GM12878 (cell line): ENCODE results near the gene CDH4. TPM values are rescaled to one million over a fixed set of nuclear protein-coding genes. Genes with fewer than 3 reads are reported as not detected.

Source experiments
- ATAC-seq: fragments of 200-7000 bp; cut with Tn5 transposase; 3 replicates; pipeline ENCODE4 v1.9.1; 2020; ENCODE audit warnings: mild to moderate bottlenecking, moderate library complexity
- BruUV-seq: library from RNA; stranded (reverse); fragments of 400-500 nt; replicated peaks from 2 replicates; lab custom pipeline; 2021; lab: Mats Ljungman, UMichigan
- CTCF ChIA-PET: fragments of 300-600 bp; sonication (Branson Sonifier 250); formaldehyde crosslinking; extraction: SDS; loops from one replicate; lab custom pipeline; 2021; ENCODE audit warnings: inconsistent platforms; lab: Yijun Ruan, JAX
- POLR2A ChIA-PET: fragments of 350-600 bp; formaldehyde crosslinking; extraction: SDS; loops from one replicate; lab custom pipeline; 2021; ENCODE audit warnings: inconsistent platforms; lab: Charles Lee
- RAD21 ChIA-PET: fragments of 300-600 bp; sonication (Branson Sonifier 250); formaldehyde crosslinking; loops from one replicate; lab custom pipeline; 2023; ENCODE audit warnings: antibody characterized with exemption; ENCODE audit not compliant: unreplicated experiment; lab: Charles Lee
- SMC1A ChIA-PET: fragments of 300-600 bp; sonication (Branson Sonifier 250); formaldehyde crosslinking; loops from one replicate; lab custom pipeline; 2023; ENCODE audit not compliant: unreplicated experiment, uncharacterized antibody; lab: Charles Lee
- DNase-seq: peaks from one replicate; pipeline ENCODE4 v3.0.0-alpha.2; 2011; ENCODE audit warnings: low read depth, low spot score
- FAIRE-seq: peaks from 3 replicates; lab custom pipeline; 2011; peaks lifted over from hg19 to GRCh38; lab: Jason Lieb, UNC
- H2AFZ ChIP-seq: 2 replicates; pipeline ENCODE4 v1.6.0; 2011; ENCODE audit warnings: low read depth, low read length, control low read depth; ENCODE audit not compliant: control insufficient read depth
- H3K27ac ChIP-seq: 2 replicates; pipeline ENCODE4 v1.5.1; 2011; ENCODE audit warnings: control low read depth; ENCODE audit not compliant: control insufficient read depth, insufficient read depth
- H3K27me3 ChIP-seq, 2 experiments: replicated peaks in 1 of 2; 2 replicates each; pipeline versions ENCODE4 v1.6.0 to v1.6.1; 2011; ENCODE audit warnings: low read length in 1 of 2; ENCODE audit not compliant: control insufficient read depth in 2 of 2, insufficient read depth in 2 of 2
- H3K36me3 ChIP-seq, 2 experiments: 2 replicates each; pipeline ENCODE4 v1.5.1; 2011; ENCODE audit warnings: low read length in 1 of 2; ENCODE audit not compliant: control insufficient read depth in 2 of 2, insufficient read depth in 2 of 2
- H3K4me1 ChIP-seq: 2 replicates; pipeline ENCODE4 v1.6.1; 2011; ENCODE audit warnings: mild to moderate bottlenecking, low read length, moderate library complexity, mixed read lengths; ENCODE audit not compliant: control insufficient read depth, insufficient read depth
- H3K4me2 ChIP-seq: 2 replicates; pipeline ENCODE4 v1.6.0; 2011; ENCODE audit warnings: control low read depth; ENCODE audit not compliant: control insufficient read depth, insufficient read depth
- H3K4me3 ChIP-seq: fragments of 200-600 bp; sonication (generic); 2 replicates; pipeline ENCODE4 v1.5.1; 2016
- H3K79me2 ChIP-seq: 2 replicates; pipeline ENCODE4 v1.6.0; 2011; ENCODE audit warnings: low read length; ENCODE audit not compliant: control insufficient read depth, insufficient read depth
- H3K9ac ChIP-seq: 2 replicates; pipeline ENCODE4 v1.8.0; 2011; ENCODE audit warnings: low read length, control low read depth, mixed read lengths; ENCODE audit not compliant: control insufficient read depth, insufficient read depth
- H3K9me3 ChIP-seq: replicated peaks from 3 replicates; pipeline ENCODE4 v1.5.1; 2011; ENCODE audit warnings: mild to moderate bottlenecking, low read length; ENCODE audit not compliant: control insufficient read depth, insufficient read depth
- H4K20me1 ChIP-seq: 2 replicates; pipeline ENCODE4 v1.6.0; 2011; ENCODE audit not compliant: control insufficient read depth, insufficient read depth
- CBFB ChIP-seq: IDR thresholded peaks from 2 replicates; pipeline ENCODE4 v1.6.1; 2016; ENCODE audit warnings: antibody characterized with exemption, low read depth
- EZH2 ChIP-seq: IDR thresholded peaks from 2 replicates; pipeline ENCODE4 v1.6.1; 2012; ENCODE audit warnings: low read depth, mild to moderate bottlenecking, control low read depth, inconsistent platforms, low read length, borderline replicate concordance; ENCODE audit not compliant: control insufficient read depth
- GABPA ChIP-seq: IDR thresholded peaks from 2 replicates; pipeline ENCODE4 v1.6.1; 2014; ENCODE audit warnings: antibody characterized with exemption, low read depth, mild to moderate bottlenecking, inconsistent platforms
- IRF3 ChIP-seq: fragments of 450-650 bp; IDR thresholded peaks from 2 replicates; pipeline ENCODE4 v1.6.1; 2014; ENCODE audit warnings: mild to moderate bottlenecking
- NR2F1 ChIP-seq: fragments of 450-650 bp; conservative IDR thresholded peaks from 2 replicates; pipeline ENCODE4 v1.6.1; 2017; ENCODE audit warnings: mild to moderate bottlenecking
- PRDM15 ChIP-seq: fragments of 450-650 bp; formaldehyde crosslinking; IDR thresholded peaks from 2 replicates; pipeline ENCODE4 v1.4.0; 2020; ENCODE audit warnings: mild to moderate bottlenecking, moderate library complexity
- RAD51 ChIP-seq: fragments of 450-650 bp; IDR thresholded peaks from 2 replicates; pipeline ENCODE4 v1.6.1; 2016; ENCODE audit warnings: moderate library complexity, mild to moderate bottlenecking, inconsistent platforms
- RBBP5 ChIP-seq: fragments of 200-600 bp; sonication (generic); conservative IDR thresholded peaks from 2 replicates; pipeline ENCODE4 v1.6.1; 2016
- SUPT20H ChIP-seq: IDR thresholded peaks from 2 replicates; pipeline ENCODE4 v1.6.1; 2011; ENCODE audit warnings: low read depth, mild to moderate bottlenecking, low read length, moderate library complexity, borderline replicate concordance; ENCODE audit not compliant: control insufficient read depth
- ZBTB33 ChIP-seq: fragments of 450-650 bp; IDR thresholded peaks from 2 replicates; pipeline ENCODE4 v1.6.1; 2017; ENCODE audit warnings: mild to moderate bottlenecking
- ZNF207 ChIP-seq: fragments of 450-650 bp; IDR thresholded peaks from 2 replicates; pipeline ENCODE4 v1.6.1; 2014; ENCODE audit warnings: antibody characterized with exemption, mild to moderate bottlenecking, borderline replicate concordance
- ZNF622 ChIP-seq: fragments of 450-650 bp; IDR thresholded peaks from 2 replicates; pipeline ENCODE4 v1.6.1; 2017; ENCODE audit warnings: mild to moderate bottlenecking, inconsistent platforms
- WGBS: methylation state at CpG from one replicate; pipeline ENCODE4 v1.1.6; 2016; ENCODE audit warnings: low lambda C conversion rate; ENCODE audit not compliant: insufficient replicate concordance, insufficient coverage; ENCODE audit errors: missing lambda C conversion rate; 5-methylcytosine and 5-hydroxymethylcytosine counted together
- in situ Hi-C: fragments of 300-500 bp; cut with MboI; formaldehyde crosslinking; loops from 9 replicates; pipeline ENCODE4 v1.14.3; 2018; ENCODE audit warnings: mixed read lengths
- intact Hi-C: fragments of 100-400 bp; cut with micrococcal nuclease; formaldehyde crosslinking; loops from one replicate; pipeline ENCODE4 v1.14.2; 2022; ENCODE audit not compliant: unreplicated experiment
- polyA plus RNA-seq, 11 experiments: library from polyadenylated mRNA; depleted of rRNA in 4 of 11; unstranded in 6 of 11; stranded (reverse) in 5 of 11; fragments of >200 nt; fragmentation: Nextera tagmentation in 4 of 11; fragmentation: Illumina TruSeq in 1 of 11; extraction: Ambion mirVana in 4 of 11; extraction: Trizol in 1 of 11; gene quantifications; 1 replicate in 1 of 11; 2 replicates in 10 of 11; pipeline versions ENCODE4 v1.2.1 to v1.2.3, GENCODE V29; 2011 to 2016; ENCODE audit warnings: inconsistent platforms in 2 of 11, missing spikeins in 2 of 11, low read depth in 1 of 11
- total RNA-seq, 4 experiments: library from RNA; depleted of rRNA in 3 of 4; stranded (reverse); fragments of >200 nt in 3 of 4; fragmentation: Illumina TruSeq in 1 of 4; extraction: Trizol in 1 of 4; gene quantifications; 2 replicates each; pipeline versions ENCODE4 v1.2.1 to v1.2.3, GENCODE V29; 2013 to 2021
- TF ChIP-seq, protein P1 (sequence below): IDR thresholded peaks from 2 replicates; pipeline ENCODE4 v1.6.1; 2012; ENCODE audit warnings: improper control_type of control experiment, low read depth, low read length; ENCODE audit not compliant: insufficient replicate concordance

CDH4 gene
- total and polyA plus RNA-seq, 10 of the 15 experiments (the other 5 are each of a cell fraction or from before 2014, with no cell fraction given): not detected

- intact Hi-C loops (no loop called here), in situ Hi-C loops (loop anchor here (25.0 kb wide), 1 partner anchor 1543 kb away; no protein-coding TSS in a partner anchor)
- ChIA-PET CTCF (no interaction called here), POLR2A (no interaction called here), RAD21 (no interaction called here), SMC1A (no interaction called here)
- no peaks in the 10 kb centered on the region for H3K27me3 ChIP-seq
- no peak overlapping the region for H2AFZ ChIP-seq
- no peaks in the 10 kb centered on the region for H4K20me1 ChIP-seq
- H3K79me2 ChIP-seq: no peaks in the 10 kb centered on the region
- no peaks in the 10 kb centered on the region for H3K4me1 ChIP-seq
- no peaks in the 10 kb centered on the region; the same call in 2 of the 3 replicates for H3K9me3 ChIP-seq
- DNase-seq (no peak), ATAC-seq (no peak), FAIRE-seq (no peak)
- H3K4me2 ChIP-seq: no peak overlapping the region
- no peaks in the 10 kb centered on the region for H3K36me3 ChIP-seq
- BruUV-seq: no TSS peak
- no peak overlapping the region for H3K9ac ChIP-seq
- H3K4me3 ChIP-seq: no peak overlapping the region
- WGBS: 65% methylated on average over 14 of the region's 14 CpGs
- no peak overlapping the region for H3K27ac ChIP-seq
- TF ChIP-seq SUPT20H (no peak), ZBTB33 (no peak), RBBP5 (no peak), RAD51 (no peak), ZNF207 (no peak), GABPA (no peak), NR2F1 (no peak), CBFB (no peak), ZNF622 (no peak), IRF3 (no peak), PRDM15 (CRISPR knock-in tag) (no peak), EZH2 (no peak)
- TF ChIP-seq, protein P1, sequence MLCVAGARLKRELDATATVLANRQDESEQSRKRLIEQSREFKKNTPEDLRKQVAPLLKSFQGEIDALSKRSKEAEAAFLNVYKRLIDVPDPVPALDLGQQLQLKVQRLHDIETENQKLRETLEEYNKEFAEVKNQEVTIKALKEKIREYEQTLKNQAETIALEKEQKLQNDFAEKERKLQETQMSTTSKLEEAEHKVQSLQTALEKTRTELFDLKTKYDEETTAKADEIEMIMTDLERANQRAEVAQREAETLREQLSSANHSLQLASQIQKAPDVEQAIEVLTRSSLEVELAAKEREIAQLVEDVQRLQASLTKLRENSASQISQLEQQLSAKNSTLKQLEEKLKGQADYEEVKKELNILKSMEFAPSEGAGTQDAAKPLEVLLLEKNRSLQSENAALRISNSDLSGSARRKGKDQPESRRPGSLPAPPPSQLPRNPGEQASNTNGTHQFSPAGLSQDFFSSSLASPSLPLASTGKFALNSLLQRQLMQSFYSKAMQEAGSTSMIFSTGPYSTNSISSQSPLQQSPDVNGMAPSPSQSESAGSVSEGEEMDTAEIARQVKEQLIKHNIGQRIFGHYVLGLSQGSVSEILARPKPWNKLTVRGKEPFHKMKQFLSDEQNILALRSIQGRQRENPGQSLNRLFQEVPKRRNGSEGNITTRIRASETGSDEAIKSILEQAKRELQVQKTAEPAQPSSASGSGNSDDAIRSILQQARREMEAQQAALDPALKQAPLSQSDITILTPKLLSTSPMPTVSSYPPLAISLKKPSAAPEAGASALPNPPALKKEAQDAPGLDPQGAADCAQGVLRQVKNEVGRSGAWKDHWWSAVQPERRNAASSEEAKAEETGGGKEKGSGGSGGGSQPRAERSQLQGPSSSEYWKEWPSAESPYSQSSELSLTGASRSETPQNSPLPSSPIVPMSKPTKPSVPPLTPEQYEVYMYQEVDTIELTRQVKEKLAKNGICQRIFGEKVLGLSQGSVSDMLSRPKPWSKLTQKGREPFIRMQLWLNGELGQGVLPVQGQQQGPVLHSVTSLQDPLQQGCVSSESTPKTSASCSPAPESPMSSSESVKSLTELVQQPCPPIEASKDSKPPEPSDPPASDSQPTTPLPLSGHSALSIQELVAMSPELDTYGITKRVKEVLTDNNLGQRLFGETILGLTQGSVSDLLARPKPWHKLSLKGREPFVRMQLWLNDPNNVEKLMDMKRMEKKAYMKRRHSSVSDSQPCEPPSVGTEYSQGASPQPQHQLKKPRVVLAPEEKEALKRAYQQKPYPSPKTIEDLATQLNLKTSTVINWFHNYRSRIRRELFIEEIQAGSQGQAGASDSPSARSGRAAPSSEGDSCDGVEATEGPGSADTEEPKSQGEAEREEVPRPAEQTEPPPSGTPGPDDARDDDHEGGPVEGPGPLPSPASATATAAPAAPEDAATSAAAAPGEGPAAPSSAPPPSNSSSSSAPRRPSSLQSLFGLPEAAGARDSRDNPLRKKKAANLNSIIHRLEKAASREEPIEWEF: no peak
These were observed 78.4 kb downstream of the CDH4 start for GRCh38 chr20:61330441-61330840.
